GM21528 (cell line): Measurements from ENCODE around the gene GGA3.
"Not testable (repeated sequence)": the region's sequence is repeated elsewhere in the genome, so short reads cannot be mapped to it uniquely, and the experiment has no call there.

Source experiments
- ATAC-seq: cut with Tn5 transposase; IDR thresholded peaks from one replicate; pipeline ENCODE4 v1.9.1; 2021; ENCODE audit warnings: mild to moderate bottlenecking, moderate library complexity; ENCODE audit not compliant: unreplicated experiment, low FRiP score

GGA3 gene

GRCh38 chr17:75261336-75262111 lies at the start of gene GGA3, which contains the start of gene MRPS7:
Gene GGA3 (minus strand): TSS chr17:75261606. CDS start chr17:75261587, 19 bp downstream.
Gene MRPS7 (plus strand): TSS chr17:75261879. CDS start chr17:75261901, 22 bp downstream.
- peak; percentile 86 for ATAC-seq

- ATAC-seq, result no peak
Measured at GRCh38 chr17:75308732-75309629, 47.6 kb upstream of the GGA3 start.

GRCh38 chr17:75307957-75308731 lies 46.7 kb upstream of the GGA3 start:
- ATAC-seq, result no peak

- ATAC-seq, result no peak
Measured at GRCh38 chr17:75301502-75302206, 40.2 kb upstream of the GGA3 start.

GRCh38 chr17:75301049-75301448 lies 39.6 kb upstream of the GGA3 start:
- no peak for ATAC-seq

GRCh38 chr17:75300280-75300679 lies 38.9 kb upstream of the GGA3 start:
- no peak for ATAC-seq

GRCh38 chr17:75295201-75296158 lies 34.1 kb upstream of the GGA3 start:
- ATAC-seq, result peak; percentile 67

- ATAC-seq, result not testable (repeated sequence)
Measured at GRCh38 chr17:75292810-75293448, 31.5 kb upstream of the GGA3 start.

GRCh38 chr17:75289832-75290337 lies 28.5 kb upstream of the GGA3 start:
- ATAC-seq, result peak; percentile 25

- peak; percentile 86 for ATAC-seq
Measured at GRCh38 chr17:75289115-75289831, 27.9 kb upstream of the GGA3 start, which contains the start of gene SLC25A19. Gene SLC25A19 (minus strand): TSS chr17:75289433. CDS start chr17:75286764, 2,669 bp downstream.

- ATAC-seq, result peak; percentile 15
Measured at GRCh38 chr17:75288770-75289114, 27.3 kb upstream of the GGA3 start.

GRCh38 chr17:75288359-75288758 lies 27.0 kb upstream of the GGA3 start:
- ATAC-seq, result no peak

- no peak for ATAC-seq
Measured at GRCh38 chr17:75287221-75287620, 25.8 kb upstream of the GGA3 start.

GRCh38 chr17:75285123-75285522 lies 23.7 kb upstream of the GGA3 start:
- ATAC-seq, result no peak

- not testable (repeated sequence) for ATAC-seq
Measured at GRCh38 chr17:75280189-75280588, 18.8 kb upstream of the GGA3 start.

GRCh38 chr17:75277664-75278071 lies 16.3 kb upstream of the GGA3 start:
- no peak for ATAC-seq

GRCh38 chr17:75273977-75274708 lies 12.7 kb upstream of the GGA3 start:
- ATAC-seq, result no peak
